GM10266 (cell line): ENCODE data around the gene EPN2.

Source experiments
- DNase-seq: peaks from one replicate; pipeline ENCODE4 v3.0.0; 2012; ENCODE audit errors: extremely low spot score
- TF ChIP-seq, protein P1 (sequence below): IDR thresholded peaks from 2 replicates; pipeline ENCODE4 v1.5.1; 2012; ENCODE audit warnings: mild to moderate bottlenecking, low read depth; ENCODE audit not compliant: control insufficient read depth, insufficient read depth; ENCODE audit errors: missing control alignments

The EPN2 gene

GRCh38 chr17:19365833-19366636 lies 128.9 kb downstream of the EPN2 start:
- no peak for DNase-seq
- TF ChIP-seq, protein P1, sequence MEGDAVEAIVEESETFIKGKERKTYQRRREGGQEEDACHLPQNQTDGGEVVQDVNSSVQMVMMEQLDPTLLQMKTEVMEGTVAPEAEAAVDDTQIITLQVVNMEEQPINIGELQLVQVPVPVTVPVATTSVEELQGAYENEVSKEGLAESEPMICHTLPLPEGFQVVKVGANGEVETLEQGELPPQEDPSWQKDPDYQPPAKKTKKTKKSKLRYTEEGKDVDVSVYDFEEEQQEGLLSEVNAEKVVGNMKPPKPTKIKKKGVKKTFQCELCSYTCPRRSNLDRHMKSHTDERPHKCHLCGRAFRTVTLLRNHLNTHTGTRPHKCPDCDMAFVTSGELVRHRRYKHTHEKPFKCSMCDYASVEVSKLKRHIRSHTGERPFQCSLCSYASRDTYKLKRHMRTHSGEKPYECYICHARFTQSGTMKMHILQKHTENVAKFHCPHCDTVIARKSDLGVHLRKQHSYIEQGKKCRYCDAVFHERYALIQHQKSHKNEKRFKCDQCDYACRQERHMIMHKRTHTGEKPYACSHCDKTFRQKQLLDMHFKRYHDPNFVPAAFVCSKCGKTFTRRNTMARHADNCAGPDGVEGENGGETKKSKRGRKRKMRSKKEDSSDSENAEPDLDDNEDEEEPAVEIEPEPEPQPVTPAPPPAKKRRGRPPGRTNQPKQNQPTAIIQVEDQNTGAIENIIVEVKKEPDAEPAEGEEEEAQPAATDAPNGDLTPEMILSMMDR, result no peak

DNA sequence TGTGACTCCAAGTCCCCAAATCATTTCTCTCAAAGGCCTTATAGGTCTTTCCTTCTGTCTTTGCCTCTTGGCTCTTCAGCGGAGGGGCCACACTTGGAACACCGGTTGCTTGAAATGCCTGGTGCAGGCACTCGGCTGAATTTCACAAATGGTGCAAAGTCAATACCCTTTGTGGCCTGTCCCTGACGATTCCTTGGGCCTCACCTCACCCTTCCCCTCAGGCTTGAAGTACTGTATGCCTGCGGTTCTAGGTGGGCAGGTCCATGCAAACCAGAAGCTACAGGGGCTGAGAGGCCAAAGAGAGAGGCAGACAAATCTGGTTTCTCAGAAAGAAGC lies 129.4 kb downstream of the EPN2 start:
- TF ChIP-seq, protein P1, result no peak
- DNase-seq, result no peak

GRCh38 chr17:19368229-19368628 lies 131.1 kb downstream of the EPN2 start:
- DNase-seq, result no peak
- TF ChIP-seq, protein P1, result no peak

DNA sequence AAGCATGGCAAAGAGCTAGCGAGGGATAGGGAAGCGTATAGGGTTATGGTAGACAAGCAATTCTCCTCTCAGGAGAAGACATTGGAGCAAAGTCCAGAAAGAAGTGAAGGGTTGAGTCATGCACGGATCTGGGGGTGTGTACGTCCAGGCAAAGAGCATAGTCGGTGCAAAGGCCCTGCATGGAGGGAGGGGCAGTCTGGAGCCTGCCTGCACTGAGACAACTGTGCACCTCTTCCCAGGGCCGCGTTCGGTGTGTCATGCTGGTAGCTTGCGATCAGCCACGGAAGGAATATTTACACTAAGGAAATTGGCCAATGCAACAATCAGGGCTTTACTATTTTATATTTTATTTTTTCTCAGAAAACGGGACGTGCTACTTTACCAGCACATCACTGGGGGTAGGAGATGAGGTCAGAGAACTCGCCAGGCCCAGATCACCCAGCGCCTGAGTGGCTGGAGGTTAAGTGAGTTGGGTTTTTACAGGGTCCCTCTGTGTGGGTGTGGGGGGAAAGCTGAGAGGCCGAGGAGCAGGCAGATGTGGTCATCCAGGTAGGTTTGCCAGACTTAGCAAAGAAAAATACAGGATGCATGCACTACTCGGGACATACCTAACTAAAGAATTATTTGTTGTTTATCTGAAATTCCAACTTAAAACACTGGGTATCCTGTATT lies 132.1 kb downstream of the EPN2 start:
- DNase-seq, result no peak
- TF ChIP-seq, protein P1, result no peak

GRCh38 chr17:19369846-19370492 lies 132.8 kb downstream of the EPN2 start:
- TF ChIP-seq, protein P1, result no peak
- DNase-seq, result no peak

GRCh38 chr17:19370493-19370960 lies 133.4 kb downstream of the EPN2 start:
- TF ChIP-seq, protein P1, result no peak
- DNase-seq, result no peak

- TF ChIP-seq, protein P1, result no peak
- DNase-seq, result no peak
These were observed 134.3 kb downstream of the EPN2 start for GRCh38 chr17:19371259-19372010.
